ENCODE results near the gene ZNF267.

DNA sequence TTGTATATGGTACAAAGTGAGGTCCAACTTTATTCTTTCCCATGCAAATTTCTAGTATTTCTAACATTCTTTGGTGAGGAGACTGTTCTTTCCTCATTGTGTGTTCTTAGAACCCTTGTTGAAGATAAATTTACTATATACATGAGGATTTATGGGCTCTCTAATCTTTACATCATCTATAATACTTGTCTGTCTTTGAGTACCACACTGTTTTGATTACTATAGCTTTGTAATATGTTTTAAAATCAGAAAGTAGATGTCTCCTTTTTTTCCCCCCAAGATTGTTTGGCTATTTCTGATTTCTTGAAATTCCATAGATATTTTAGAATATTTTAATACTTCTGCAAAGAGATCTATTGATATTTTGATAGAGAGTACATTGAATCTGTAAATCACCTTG, 23.7 kb downstream of the ZNF267 start:
- TF ChIP-seq, protein P1, sequence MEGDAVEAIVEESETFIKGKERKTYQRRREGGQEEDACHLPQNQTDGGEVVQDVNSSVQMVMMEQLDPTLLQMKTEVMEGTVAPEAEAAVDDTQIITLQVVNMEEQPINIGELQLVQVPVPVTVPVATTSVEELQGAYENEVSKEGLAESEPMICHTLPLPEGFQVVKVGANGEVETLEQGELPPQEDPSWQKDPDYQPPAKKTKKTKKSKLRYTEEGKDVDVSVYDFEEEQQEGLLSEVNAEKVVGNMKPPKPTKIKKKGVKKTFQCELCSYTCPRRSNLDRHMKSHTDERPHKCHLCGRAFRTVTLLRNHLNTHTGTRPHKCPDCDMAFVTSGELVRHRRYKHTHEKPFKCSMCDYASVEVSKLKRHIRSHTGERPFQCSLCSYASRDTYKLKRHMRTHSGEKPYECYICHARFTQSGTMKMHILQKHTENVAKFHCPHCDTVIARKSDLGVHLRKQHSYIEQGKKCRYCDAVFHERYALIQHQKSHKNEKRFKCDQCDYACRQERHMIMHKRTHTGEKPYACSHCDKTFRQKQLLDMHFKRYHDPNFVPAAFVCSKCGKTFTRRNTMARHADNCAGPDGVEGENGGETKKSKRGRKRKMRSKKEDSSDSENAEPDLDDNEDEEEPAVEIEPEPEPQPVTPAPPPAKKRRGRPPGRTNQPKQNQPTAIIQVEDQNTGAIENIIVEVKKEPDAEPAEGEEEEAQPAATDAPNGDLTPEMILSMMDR (IDR thresholded peaks at IDR 0.05) = no peak
- TF ChIP-seq POLR2A (IDR thresholded peaks at IDR 0.05) = no peak
